GM12878 (cell line): ENCODE measurements around the gene GCK.

Experiments used
- CBFB ChIP-seq: IDR thresholded peaks from 2 replicates; pipeline ENCODE4 v1.6.1; 2016; ENCODE audit warnings: antibody characterized with exemption, low read depth
- DPF2 ChIP-seq: fragments of 450-650 bp; IDR thresholded peaks from 2 replicates; pipeline ENCODE4 v1.6.1; 2017; ENCODE audit warnings: mild to moderate bottlenecking
- EZH2 ChIP-seq: IDR thresholded peaks from 2 replicates; pipeline ENCODE4 v1.6.1; 2012; ENCODE audit warnings: low read depth, mild to moderate bottlenecking, control low read depth, inconsistent platforms, low read length, borderline replicate concordance; ENCODE audit not compliant: control insufficient read depth
- FOXM1 ChIP-seq: IDR thresholded peaks from 2 replicates; pipeline ENCODE4 v1.6.1; 2012; ENCODE audit warnings: low read depth, mild to moderate bottlenecking, inconsistent platforms, low read length, moderate library complexity
- ZZZ3 ChIP-seq: IDR thresholded peaks from 2 replicates; pipeline ENCODE4 v1.6.1; 2011; ENCODE audit warnings: low read depth; ENCODE audit not compliant: control insufficient read depth, insufficient read length
- TF ChIP-seq, protein P1 (sequence below): IDR thresholded peaks from 2 replicates; pipeline ENCODE4 v1.6.1; 2011; ENCODE audit warnings: low read depth, low read length, improper control_type of control experiment, borderline replicate concordance
- TF ChIP-seq, protein P2 (sequence below), 3 experiments: IDR thresholded peaks in 2 of 3; conservative IDR thresholded peaks in 1 of 3; 2 replicates each; pipeline ENCODE4 v1.5.1; 2011; ENCODE audit warnings: low read depth in 3 of 3, low read length in 3 of 3, mild to moderate bottlenecking in 3 of 3, control low read depth in 2 of 3, moderate library complexity in 2 of 3, inconsistent platforms in 1 of 3, mixed read lengths in 1 of 3; ENCODE audit not compliant: control insufficient read depth in 2 of 3, insufficient read depth in 1 of 3; ENCODE audit errors: extremely low read depth in 1 of 3
- TF ChIP-seq, protein P3 (sequence below): fragments of 450-650 bp; IDR thresholded peaks from 2 replicates; pipeline ENCODE4 v1.6.1; 2018; ENCODE audit warnings: mild to moderate bottlenecking, low read depth, moderate library complexity; ENCODE audit not compliant: partially characterized antibody
- TF ChIP-seq, protein P4 (sequence below): fragments of 450-650 bp; IDR thresholded peaks from 2 replicates; pipeline ENCODE4 v1.6.1; 2016; ENCODE audit warnings: mild to moderate bottlenecking
- TF ChIP-seq, protein P5 (sequence below): fragments of 450-650 bp; IDR thresholded peaks from 2 replicates; pipeline ENCODE4 v1.6.1; 2017; ENCODE audit warnings: antibody characterized with exemption, mild to moderate bottlenecking, moderate library complexity

DNA sequence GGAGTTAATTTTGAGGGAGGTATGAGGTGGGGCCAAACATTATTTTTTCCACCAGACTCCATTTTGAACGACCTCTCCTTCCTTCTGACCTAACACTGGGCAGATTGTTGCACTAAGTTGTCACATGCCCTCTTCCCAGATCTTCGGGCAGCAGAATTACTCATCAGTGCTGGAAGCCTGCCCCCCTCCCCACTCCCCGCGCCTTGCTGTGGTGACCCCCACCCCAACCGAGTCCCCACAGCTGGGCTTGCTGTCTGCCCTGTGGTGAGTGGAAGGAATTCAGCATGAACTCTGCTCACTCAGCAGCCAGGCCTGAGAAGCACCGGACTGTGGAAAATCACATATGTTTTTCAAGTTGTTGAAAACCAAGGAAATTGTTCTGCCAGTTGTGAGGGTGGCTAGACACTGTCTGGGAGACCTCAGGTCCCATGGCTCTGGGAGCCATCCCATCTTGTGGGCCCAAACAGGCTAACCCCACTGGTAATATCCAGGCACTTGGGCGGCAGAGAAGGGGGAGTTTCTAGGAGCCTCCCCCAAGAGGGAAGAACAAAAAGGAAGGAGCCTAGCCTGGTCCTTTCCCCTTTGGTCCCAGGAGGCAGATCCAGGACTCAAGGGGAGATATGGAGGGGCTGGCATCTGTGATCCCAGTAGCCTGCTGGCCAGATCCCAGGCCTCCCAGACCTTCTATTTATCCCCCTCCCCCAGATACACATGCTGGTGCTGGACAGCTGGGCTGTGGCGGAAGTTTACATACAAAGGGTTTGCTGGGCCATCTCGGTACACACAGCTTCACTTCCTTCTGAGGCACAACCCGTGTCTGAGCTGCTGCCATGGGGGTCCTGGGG is 88.6 kb downstream of the GCK start:
- TF ChIP-seq, protein P1, sequence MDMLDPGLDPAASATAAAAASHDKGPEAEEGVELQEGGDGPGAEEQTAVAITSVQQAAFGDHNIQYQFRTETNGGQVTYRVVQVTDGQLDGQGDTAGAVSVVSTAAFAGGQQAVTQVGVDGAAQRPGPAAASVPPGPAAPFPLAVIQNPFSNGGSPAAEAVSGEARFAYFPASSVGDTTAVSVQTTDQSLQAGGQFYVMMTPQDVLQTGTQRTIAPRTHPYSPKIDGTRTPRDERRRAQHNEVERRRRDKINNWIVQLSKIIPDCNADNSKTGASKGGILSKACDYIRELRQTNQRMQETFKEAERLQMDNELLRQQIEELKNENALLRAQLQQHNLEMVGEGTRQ, result no peak
- TF ChIP-seq DPF2, result no peak
- TF ChIP-seq, protein P2, sequence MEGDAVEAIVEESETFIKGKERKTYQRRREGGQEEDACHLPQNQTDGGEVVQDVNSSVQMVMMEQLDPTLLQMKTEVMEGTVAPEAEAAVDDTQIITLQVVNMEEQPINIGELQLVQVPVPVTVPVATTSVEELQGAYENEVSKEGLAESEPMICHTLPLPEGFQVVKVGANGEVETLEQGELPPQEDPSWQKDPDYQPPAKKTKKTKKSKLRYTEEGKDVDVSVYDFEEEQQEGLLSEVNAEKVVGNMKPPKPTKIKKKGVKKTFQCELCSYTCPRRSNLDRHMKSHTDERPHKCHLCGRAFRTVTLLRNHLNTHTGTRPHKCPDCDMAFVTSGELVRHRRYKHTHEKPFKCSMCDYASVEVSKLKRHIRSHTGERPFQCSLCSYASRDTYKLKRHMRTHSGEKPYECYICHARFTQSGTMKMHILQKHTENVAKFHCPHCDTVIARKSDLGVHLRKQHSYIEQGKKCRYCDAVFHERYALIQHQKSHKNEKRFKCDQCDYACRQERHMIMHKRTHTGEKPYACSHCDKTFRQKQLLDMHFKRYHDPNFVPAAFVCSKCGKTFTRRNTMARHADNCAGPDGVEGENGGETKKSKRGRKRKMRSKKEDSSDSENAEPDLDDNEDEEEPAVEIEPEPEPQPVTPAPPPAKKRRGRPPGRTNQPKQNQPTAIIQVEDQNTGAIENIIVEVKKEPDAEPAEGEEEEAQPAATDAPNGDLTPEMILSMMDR (IDR thresholded peaks at IDR 0.05 in 2 of 3, conservative IDR thresholded peaks at IDR 0.05 in 1 of 3; ENCODE audit: control insufficient read depth in 2 of 3, extremely low read depth in 1 of 3, insufficient read depth in 1 of 3, low read depth in 3 of 3, low read length in 3 of 3), result no peak
- TF ChIP-seq EZH2, result no peak
- TF ChIP-seq FOXM1, result no peak
- TF ChIP-seq, protein P3, sequence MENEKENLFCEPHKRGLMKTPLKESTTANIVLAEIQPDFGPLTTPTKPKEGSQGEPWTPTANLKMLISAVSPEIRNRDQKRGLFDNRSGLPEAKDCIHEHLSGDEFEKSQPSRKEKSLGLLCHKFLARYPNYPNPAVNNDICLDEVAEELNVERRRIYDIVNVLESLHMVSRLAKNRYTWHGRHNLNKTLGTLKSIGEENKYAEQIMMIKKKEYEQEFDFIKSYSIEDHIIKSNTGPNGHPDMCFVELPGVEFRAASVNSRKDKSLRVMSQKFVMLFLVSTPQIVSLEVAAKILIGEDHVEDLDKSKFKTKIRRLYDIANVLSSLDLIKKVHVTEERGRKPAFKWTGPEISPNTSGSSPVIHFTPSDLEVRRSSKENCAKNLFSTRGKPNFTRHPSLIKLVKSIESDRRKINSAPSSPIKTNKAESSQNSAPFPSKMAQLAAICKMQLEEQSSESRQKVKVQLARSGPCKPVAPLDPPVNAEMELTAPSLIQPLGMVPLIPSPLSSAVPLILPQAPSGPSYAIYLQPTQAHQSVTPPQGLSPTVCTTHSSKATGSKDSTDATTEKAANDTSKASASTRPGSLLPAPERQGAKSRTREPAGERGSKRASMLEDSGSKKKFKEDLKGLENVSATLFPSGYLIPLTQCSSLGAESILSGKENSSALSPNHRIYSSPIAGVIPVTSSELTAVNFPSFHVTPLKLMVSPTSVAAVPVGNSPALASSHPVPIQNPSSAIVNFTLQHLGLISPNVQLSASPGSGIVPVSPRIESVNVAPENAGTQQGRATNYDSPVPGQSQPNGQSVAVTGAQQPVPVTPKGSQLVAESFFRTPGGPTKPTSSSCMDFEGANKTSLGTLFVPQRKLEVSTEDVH, result no peak
- TF ChIP-seq, protein P4, sequence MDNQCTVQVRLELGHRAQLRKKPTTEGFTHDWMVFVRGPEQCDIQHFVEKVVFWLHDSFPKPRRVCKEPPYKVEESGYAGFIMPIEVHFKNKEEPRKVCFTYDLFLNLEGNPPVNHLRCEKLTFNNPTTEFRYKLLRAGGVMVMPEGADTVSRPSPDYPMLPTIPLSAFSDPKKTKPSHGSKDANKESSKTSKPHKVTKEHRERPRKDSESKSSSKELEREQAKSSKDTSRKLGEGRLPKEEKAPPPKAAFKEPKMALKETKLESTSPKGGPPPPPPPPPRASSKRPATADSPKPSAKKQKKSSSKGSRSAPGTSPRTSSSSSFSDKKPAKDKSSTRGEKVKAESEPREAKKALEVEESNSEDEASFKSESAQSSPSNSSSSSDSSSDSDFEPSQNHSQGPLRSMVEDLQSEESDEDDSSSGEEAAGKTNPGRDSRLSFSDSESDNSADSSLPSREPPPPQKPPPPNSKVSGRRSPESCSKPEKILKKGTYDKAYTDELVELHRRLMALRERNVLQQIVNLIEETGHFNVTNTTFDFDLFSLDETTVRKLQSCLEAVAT, result no peak
- TF ChIP-seq CBFB, result no peak
- TF ChIP-seq, protein P5, sequence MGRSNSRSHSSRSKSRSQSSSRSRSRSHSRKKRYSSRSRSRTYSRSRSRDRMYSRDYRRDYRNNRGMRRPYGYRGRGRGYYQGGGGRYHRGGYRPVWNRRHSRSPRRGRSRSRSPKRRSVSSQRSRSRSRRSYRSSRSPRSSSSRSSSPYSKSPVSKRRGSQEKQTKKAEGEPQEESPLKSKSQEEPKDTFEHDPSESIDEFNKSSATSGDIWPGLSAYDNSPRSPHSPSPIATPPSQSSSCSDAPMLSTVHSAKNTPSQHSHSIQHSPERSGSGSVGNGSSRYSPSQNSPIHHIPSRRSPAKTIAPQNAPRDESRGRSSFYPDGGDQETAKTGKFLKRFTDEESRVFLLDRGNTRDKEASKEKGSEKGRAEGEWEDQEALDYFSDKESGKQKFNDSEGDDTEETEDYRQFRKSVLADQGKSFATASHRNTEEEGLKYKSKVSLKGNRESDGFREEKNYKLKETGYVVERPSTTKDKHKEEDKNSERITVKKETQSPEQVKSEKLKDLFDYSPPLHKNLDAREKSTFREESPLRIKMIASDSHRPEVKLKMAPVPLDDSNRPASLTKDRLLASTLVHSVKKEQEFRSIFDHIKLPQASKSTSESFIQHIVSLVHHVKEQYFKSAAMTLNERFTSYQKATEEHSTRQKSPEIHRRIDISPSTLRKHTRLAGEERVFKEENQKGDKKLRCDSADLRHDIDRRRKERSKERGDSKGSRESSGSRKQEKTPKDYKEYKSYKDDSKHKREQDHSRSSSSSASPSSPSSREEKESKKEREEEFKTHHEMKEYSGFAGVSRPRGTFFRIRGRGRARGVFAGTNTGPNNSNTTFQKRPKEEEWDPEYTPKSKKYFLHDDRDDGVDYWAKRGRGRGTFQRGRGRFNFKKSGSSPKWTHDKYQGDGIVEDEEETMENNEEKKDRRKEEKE, result no peak
- TF ChIP-seq ZZZ3, result no peak
